Measurements from ENCODE around the gene EIF2S2.

DNA sequence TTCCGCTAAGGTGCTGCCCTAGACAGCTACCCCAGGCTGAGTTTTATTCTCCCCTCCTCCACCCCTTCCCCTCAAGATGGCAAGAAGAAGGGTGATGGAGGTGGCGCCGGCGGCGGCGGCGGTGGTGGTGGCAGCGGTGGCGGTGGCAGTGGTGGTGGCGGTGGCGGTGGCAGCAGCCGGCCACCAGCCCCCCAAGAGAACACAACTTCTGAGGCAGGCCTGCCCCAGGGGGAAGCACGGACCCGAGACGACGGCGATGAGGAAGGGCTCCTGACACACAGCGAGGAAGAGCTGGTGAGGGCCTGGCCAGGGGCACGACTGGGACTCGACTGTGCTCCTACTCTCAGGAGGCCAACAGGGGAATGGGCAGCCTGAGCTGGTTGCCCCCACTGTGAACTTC is 35.1 kb downstream of the EIF2S2 start:
- TF ChIP-seq EP300 (IDR thresholded peaks at IDR 0.05) (no peak), POLR2AphosphoS5 (IDR thresholded peaks at IDR 0.05) (no peak)
